KMS-11 (cell line): ENCODE measurements around the gene AFF3.

Experiments
- H2AFZ ChIP-seq: fragments of 200-600 bp; sonication (generic); 2 replicates; pipeline ENCODE4 v1.6.1; 2016; ENCODE audit warnings: antibody characterized with exemption, mixed run types, low read depth
- H3K27ac ChIP-seq: fragments of 200-600 bp; sonication (generic); 2 replicates; pipeline ENCODE4 v1.6.1; 2016; ENCODE audit warnings: mild to moderate bottlenecking, mixed run types
- H3K27me3 ChIP-seq: fragments of 200-600 bp; sonication (generic); 2 replicates; pipeline ENCODE4 v1.6.1; 2017; ENCODE audit warnings: mild to moderate bottlenecking, low read depth, mixed run types, moderate library complexity; ENCODE audit not compliant: insufficient read depth
- H3K36me3 ChIP-seq: fragments of 200-600 bp; sonication (generic); 2 replicates; pipeline ENCODE4 v1.6.1; 2017; ENCODE audit warnings: mild to moderate bottlenecking, mixed run types; ENCODE audit not compliant: insufficient read depth
- H3K4me1 ChIP-seq: fragments of 200-600 bp; sonication (generic); 2 replicates; pipeline ENCODE4 v1.6.1; 2016; ENCODE audit warnings: mild to moderate bottlenecking, low read depth, mixed run types; ENCODE audit not compliant: poor library complexity, severe bottlenecking
- H3K4me2 ChIP-seq: fragments of 200-600 bp; sonication (generic); 2 replicates; pipeline ENCODE4 v1.7.0; 2016; ENCODE audit warnings: mild to moderate bottlenecking, mixed run types
- H3K4me3 ChIP-seq: fragments of 200-600 bp; sonication (generic); IDR thresholded peaks from 2 replicates; pipeline ENCODE4 v1.6.1; 2017; ENCODE audit warnings: low read depth, low read length, mixed read lengths; ENCODE audit not compliant: insufficient read depth
- H3K79me2 ChIP-seq: fragments of 200-600 bp; sonication (generic); 2 replicates; pipeline ENCODE4 v1.6.1; 2016; ENCODE audit warnings: low read depth, mixed run types; ENCODE audit not compliant: insufficient read depth
- H3K9ac ChIP-seq: fragments of 200-600 bp; sonication (generic); 2 replicates; pipeline ENCODE4 v1.6.1; 2016; ENCODE audit warnings: mild to moderate bottlenecking, mixed run types
- H4K20me1 ChIP-seq: fragments of 200-600 bp; sonication (generic); 2 replicates; pipeline ENCODE4 v1.6.1; 2016; ENCODE audit warnings: mild to moderate bottlenecking, mixed run types; ENCODE audit not compliant: insufficient read depth
- TF ChIP-seq, protein P1 (sequence below): fragments of 200-600 bp; sonication (generic); conservative IDR thresholded peaks from 2 replicates; pipeline ENCODE4 v1.6.1; 2017; ENCODE audit warnings: low read depth, mild to moderate bottlenecking, antibody characterized with exemption, low read length, moderate library complexity, mixed read lengths

AFF3 gene

DNA sequence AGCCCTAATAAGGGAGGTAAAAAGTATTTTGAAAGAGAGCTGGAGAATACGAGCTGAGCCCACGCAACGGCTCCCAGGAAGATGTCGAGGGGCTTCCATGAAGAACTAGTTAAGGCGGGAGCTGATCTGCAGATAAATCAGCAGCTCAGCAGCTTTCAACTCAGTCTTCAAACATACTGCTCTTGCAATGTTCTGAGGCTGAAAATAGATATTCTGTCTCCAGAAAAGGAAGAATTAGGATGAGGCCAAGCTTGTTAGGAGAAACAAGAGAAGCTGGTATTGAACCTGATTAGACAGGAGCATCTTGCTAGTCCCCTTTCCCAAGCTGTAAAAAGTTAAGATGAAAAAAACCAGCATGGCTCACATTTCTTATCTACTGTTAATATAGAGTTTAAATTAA, 91.1 kb downstream of the AFF3 start:
- Histone ChIP-seq H3K36me3 (no peaks in the 10 kb centered on the region), H3K4me1 (no peaks in the 10 kb centered on the region), H3K9ac (no peak overlapping the region), H3K4me2 (no peak overlapping the region), H3K27ac (no peak overlapping the region), H4K20me1 (no peaks in the 10 kb centered on the region), H3K27me3 (no peaks in the 10 kb centered on the region), H3K79me2 (no peaks in the 10 kb centered on the region), H2AFZ (no peak overlapping the region), H3K4me3 (no peak overlapping the region)
- TF ChIP-seq, protein P1, sequence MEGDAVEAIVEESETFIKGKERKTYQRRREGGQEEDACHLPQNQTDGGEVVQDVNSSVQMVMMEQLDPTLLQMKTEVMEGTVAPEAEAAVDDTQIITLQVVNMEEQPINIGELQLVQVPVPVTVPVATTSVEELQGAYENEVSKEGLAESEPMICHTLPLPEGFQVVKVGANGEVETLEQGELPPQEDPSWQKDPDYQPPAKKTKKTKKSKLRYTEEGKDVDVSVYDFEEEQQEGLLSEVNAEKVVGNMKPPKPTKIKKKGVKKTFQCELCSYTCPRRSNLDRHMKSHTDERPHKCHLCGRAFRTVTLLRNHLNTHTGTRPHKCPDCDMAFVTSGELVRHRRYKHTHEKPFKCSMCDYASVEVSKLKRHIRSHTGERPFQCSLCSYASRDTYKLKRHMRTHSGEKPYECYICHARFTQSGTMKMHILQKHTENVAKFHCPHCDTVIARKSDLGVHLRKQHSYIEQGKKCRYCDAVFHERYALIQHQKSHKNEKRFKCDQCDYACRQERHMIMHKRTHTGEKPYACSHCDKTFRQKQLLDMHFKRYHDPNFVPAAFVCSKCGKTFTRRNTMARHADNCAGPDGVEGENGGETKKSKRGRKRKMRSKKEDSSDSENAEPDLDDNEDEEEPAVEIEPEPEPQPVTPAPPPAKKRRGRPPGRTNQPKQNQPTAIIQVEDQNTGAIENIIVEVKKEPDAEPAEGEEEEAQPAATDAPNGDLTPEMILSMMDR = no peak

DNA sequence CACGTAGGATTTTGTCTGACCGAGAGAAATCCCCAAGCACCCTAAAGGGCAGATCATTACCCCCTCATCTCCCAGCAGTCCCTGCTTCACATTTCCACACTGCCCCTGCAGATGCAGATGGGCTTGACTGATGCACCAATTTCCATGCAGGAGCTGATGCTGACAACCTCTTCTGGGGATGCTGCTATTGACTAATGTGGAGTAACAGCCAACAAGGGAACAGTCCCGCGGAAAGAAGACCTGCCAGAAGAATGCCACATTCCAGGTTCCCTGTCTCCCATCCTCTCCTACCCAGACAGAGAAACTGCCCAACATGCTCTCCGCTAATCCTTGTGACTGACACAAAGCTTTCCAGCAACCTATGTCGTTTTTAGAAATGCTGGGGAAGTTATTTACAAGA, 91.7 kb downstream of the AFF3 start:
- Histone ChIP-seq H3K27me3 (no peaks in the 10 kb centered on the region), H3K4me2 (no peak overlapping the region), H3K4me3 (no peak overlapping the region), H3K9ac (no peak overlapping the region), H3K4me1 (no peaks in the 10 kb centered on the region), H4K20me1 (no peaks in the 10 kb centered on the region), H3K27ac (no peak overlapping the region), H3K36me3 (no peaks in the 10 kb centered on the region), H2AFZ (no peak overlapping the region), H3K79me2 (no peaks in the 10 kb centered on the region)
- TF ChIP-seq, protein P1 = no peak

DNA sequence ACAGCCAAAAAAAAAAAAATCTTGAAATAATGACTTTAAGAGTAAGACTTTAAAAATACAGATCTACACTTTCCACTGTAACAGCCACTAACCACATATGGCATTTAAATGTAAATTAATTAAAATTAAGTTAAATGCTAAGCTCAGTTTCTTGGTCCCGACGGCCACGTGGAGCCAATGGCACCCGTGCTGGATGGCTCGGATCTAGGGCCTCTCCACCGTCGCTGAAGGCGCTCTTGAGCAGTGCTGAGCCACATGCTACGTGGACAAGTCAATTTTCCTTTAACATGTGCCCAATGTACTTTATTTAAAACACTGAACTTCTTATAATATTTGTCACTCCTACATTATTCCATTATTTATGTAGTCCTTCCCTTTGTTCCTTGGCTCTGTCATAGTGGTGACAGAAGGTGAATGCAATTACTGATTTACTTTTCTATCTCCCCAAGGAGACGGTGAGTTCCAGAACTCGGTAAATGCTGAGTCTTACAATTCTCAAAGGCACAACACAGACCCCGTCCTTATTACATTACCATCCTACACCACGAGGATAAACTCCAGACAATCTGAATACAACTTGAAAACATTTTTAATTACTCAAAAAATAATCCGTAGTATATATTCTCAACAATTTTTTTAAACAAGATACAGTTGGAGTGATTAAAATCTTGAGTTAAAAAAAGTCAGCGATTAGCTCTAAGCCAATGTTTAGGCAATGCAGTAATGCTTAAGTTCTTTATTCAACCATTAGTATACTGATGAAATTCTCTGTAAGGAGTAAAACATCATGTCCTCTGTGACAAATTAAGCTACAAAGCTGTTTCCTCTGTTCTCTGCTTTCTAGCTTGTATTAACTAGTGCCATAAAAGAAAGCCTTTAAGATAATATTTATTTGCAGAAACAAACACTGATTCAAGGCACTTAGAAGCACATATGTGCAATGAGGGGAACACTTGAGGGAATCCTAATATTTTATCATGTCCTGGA, 95.1 kb downstream of the AFF3 start:
- TF ChIP-seq, protein P1 = no peak
- Histone ChIP-seq H3K27ac (no peak overlapping the region), H2AFZ (no peak overlapping the region), H3K79me2 (no peaks in the 10 kb centered on the region), H3K4me1 (no peaks in the 10 kb centered on the region), H4K20me1 (no peaks in the 10 kb centered on the region), H3K36me3 (no peaks in the 10 kb centered on the region; the same call in 1 of the 2 replicates), H3K4me2 (no peak overlapping the region), H3K27me3 (no peaks in the 10 kb centered on the region), H3K9ac (no peak overlapping the region), H3K4me3 (no peak overlapping the region)

DNA sequence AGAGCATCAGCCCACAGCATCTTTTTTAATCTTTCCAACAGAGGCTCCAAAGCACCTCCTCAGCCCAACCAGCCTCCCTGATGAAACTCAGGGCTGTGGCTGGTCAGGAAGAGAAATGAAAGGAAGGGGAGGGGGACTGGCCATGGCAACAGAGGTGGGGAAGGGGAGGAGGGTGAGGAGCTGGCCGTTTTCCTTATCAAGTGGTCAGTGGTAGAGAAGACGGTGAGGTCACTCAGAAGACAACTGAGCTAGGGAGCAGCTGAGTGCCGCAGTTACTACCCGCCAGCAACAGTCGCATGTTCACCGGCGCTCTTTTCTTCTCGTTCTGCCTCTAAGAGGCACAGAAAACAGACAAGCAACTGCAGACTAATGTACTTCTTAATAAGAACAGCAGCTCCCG, 97.4 kb downstream of the AFF3 start:
- Histone ChIP-seq H3K79me2 (no peaks in the 10 kb centered on the region), H4K20me1 (no peaks in the 10 kb centered on the region), H3K4me1 (no peaks in the 10 kb centered on the region), H3K4me2 (no peak overlapping the region), H3K4me3 (no peak overlapping the region), H3K36me3 (no peaks in the 10 kb centered on the region; the same call in 1 of the 2 replicates), H2AFZ (no peak overlapping the region), H3K27me3 (no peaks in the 10 kb centered on the region), H3K9ac (no peak overlapping the region), H3K27ac (no peak overlapping the region)
- TF ChIP-seq, protein P1 = no peak
